Measurements from ENCODE around the gene TMEM248.
A peak's percentile ranks its signal among the peaks of the same experiment; 100 is the strongest.
"Not testable (repeated sequence)": the region's sequence is repeated elsewhere in the genome, so short reads cannot be mapped to it uniquely, and the experiment has no call there.

DNA sequence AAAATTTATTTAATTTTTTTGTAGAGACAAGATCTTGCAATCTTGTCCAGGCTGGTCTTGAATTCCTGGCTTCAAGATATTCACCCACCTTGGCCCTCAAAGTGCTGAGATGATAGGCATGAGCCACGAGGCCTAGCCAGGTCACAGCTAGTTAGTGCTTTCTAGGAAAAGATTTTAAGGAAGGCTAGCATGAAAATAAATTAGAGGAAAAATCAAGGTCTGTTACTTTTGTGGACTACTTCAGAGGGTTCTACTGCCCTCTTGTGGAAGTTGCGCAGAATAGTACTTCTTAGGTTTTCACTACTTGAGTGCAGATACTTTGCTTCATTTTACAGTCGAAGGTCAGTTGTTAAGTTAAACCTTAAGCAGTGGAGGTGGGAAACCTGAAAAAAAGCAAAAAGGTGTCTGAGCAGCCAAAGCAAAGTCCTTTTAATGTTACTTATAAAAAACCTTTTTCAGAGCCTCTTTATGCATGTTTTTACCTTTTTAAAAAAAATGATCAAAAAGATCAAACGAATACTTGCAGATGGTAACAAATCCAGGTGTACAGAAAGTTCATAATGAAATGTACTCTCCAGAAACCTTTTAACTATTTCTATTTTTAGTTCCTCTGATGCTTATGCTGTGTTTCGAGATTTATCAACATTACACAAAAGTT, 79.7 kb downstream of the TMEM248 start:
- not testable (repeated sequence) for TF ChIP-seq POLR2A (IDR thresholded peaks at IDR 0.05; ENCODE audit: borderline replicate concordance, extremely low read depth, insufficient read depth, insufficient read length); JUND (IDR thresholded peaks at IDR 0.05); EZH2 (IDR thresholded peaks at IDR 0.05); EZH2phosphoT487 (IDR thresholded peaks at IDR 0.05; ENCODE audit: borderline replicate concordance); TCF7L2 (IDR thresholded peaks at IDR 0.05; ENCODE audit: borderline replicate concordance, extremely low read depth, insufficient read depth, insufficient read length); POLR2AphosphoS5 (IDR thresholded peaks at IDR 0.05; ENCODE audit: low read depth, low read length); SP1 (IDR thresholded peaks at IDR 0.05; ENCODE audit: low read depth); CEBPB (IDR thresholded peaks at IDR 0.05; ENCODE audit: low read depth); ZNF274 (IDR thresholded peaks at IDR 0.05; ENCODE audit: low read depth, low read length); SRF (IDR thresholded peaks at IDR 0.05; ENCODE audit: low read depth)
- peak; percentile 37 for TF ChIP-seq RAD21 (IDR thresholded peaks at IDR 0.05; ENCODE audit: low read depth)
- TF ChIP-seq, protein P1, sequence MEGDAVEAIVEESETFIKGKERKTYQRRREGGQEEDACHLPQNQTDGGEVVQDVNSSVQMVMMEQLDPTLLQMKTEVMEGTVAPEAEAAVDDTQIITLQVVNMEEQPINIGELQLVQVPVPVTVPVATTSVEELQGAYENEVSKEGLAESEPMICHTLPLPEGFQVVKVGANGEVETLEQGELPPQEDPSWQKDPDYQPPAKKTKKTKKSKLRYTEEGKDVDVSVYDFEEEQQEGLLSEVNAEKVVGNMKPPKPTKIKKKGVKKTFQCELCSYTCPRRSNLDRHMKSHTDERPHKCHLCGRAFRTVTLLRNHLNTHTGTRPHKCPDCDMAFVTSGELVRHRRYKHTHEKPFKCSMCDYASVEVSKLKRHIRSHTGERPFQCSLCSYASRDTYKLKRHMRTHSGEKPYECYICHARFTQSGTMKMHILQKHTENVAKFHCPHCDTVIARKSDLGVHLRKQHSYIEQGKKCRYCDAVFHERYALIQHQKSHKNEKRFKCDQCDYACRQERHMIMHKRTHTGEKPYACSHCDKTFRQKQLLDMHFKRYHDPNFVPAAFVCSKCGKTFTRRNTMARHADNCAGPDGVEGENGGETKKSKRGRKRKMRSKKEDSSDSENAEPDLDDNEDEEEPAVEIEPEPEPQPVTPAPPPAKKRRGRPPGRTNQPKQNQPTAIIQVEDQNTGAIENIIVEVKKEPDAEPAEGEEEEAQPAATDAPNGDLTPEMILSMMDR (IDR thresholded peaks at IDR 0.05 in 2 of 3, conservative IDR thresholded peaks at IDR 0.05 in 1 of 3; ENCODE audit: borderline replicate concordance in 1 of 3, insufficient read depth in 1 of 3, low read depth in 2 of 3, low read length in 2 of 3), result peak in 2 of 3 experiments; percentile 11 to 26; a peak in 1 of 6 replicates
- TF ChIP-seq, protein P2, sequence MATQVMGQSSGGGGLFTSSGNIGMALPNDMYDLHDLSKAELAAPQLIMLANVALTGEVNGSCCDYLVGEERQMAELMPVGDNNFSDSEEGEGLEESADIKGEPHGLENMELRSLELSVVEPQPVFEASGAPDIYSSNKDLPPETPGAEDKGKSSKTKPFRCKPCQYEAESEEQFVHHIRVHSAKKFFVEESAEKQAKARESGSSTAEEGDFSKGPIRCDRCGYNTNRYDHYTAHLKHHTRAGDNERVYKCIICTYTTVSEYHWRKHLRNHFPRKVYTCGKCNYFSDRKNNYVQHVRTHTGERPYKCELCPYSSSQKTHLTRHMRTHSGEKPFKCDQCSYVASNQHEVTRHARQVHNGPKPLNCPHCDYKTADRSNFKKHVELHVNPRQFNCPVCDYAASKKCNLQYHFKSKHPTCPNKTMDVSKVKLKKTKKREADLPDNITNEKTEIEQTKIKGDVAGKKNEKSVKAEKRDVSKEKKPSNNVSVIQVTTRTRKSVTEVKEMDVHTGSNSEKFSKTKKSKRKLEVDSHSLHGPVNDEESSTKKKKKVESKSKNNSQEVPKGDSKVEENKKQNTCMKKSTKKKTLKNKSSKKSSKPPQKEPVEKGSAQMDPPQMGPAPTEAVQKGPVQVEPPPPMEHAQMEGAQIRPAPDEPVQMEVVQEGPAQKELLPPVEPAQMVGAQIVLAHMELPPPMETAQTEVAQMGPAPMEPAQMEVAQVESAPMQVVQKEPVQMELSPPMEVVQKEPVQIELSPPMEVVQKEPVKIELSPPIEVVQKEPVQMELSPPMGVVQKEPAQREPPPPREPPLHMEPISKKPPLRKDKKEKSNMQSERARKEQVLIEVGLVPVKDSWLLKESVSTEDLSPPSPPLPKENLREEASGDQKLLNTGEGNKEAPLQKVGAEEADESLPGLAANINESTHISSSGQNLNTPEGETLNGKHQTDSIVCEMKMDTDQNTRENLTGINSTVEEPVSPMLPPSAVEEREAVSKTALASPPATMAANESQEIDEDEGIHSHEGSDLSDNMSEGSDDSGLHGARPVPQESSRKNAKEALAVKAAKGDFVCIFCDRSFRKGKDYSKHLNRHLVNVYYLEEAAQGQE (IDR thresholded peaks at IDR 0.05; ENCODE audit: low read depth), result not testable (repeated sequence)
- TF ChIP-seq, protein P3, sequence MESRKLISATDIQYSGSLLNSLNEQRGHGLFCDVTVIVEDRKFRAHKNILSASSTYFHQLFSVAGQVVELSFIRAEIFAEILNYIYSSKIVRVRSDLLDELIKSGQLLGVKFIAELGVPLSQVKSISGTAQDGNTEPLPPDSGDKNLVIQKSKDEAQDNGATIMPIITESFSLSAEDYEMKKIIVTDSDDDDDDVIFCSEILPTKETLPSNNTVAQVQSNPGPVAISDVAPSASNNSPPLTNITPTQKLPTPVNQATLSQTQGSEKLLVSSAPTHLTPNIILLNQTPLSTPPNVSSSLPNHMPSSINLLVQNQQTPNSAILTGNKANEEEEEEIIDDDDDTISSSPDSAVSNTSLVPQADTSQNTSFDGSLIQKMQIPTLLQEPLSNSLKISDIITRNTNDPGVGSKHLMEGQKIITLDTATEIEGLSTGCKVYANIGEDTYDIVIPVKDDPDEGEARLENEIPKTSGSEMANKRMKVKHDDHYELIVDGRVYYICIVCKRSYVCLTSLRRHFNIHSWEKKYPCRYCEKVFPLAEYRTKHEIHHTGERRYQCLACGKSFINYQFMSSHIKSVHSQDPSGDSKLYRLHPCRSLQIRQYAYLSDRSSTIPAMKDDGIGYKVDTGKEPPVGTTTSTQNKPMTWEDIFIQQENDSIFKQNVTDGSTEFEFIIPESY (IDR thresholded peaks at IDR 0.05; ENCODE audit: extremely low read depth, insufficient replicate concordance, low read length), result not testable (repeated sequence)
